HUES64 (cell line): ENCODE measurements around the gene XG.
"Not testable (repeated sequence)": the region's sequence is repeated elsewhere in the genome, so short reads cannot be mapped to it uniquely, and the experiment has no call there.

Experiments
- H3K27ac ChIP-seq: 2 replicates; pipeline ENCODE4 v1.7.0; 2013; ENCODE audit warnings: low read depth, low read length, inconsistent platforms
- H3K27me3 ChIP-seq: 2 replicates; pipeline ENCODE4 v1.6.1; 2013; ENCODE audit warnings: mild to moderate bottlenecking, low read length; ENCODE audit not compliant: insufficient read depth
- H3K36me3 ChIP-seq: 2 replicates; pipeline ENCODE4 v1.6.1; 2013; ENCODE audit warnings: mild to moderate bottlenecking, low read length; ENCODE audit not compliant: insufficient read depth
- H3K4me1 ChIP-seq: 2 replicates; pipeline ENCODE4 v1.6.1; 2013; ENCODE audit warnings: mild to moderate bottlenecking, low read length, moderate library complexity; ENCODE audit not compliant: insufficient read depth
- H3K4me3 ChIP-seq: 2 replicates; pipeline ENCODE4 v1.5.1; 2013; ENCODE audit warnings: mild to moderate bottlenecking, low read length, moderate library complexity
- H3K9ac ChIP-seq: 2 replicates; pipeline ENCODE4 v1.6.1; 2013; ENCODE audit warnings: mild to moderate bottlenecking, low read depth, low read length
- H3K9me3 ChIP-seq: 2 replicates; pipeline ENCODE4 v1.6.1; 2013; ENCODE audit warnings: low read depth, low read length; ENCODE audit not compliant: insufficient read depth
- WGBS: fragments of 150-250, 120-280 bp; methylation state at CpG from one replicate; pipeline ENCODE4 v1.1.7; 2013; ENCODE audit warnings: missing lambda C conversion rate; 5-methylcytosine and 5-hydroxymethylcytosine counted together

XG gene

DNA sequence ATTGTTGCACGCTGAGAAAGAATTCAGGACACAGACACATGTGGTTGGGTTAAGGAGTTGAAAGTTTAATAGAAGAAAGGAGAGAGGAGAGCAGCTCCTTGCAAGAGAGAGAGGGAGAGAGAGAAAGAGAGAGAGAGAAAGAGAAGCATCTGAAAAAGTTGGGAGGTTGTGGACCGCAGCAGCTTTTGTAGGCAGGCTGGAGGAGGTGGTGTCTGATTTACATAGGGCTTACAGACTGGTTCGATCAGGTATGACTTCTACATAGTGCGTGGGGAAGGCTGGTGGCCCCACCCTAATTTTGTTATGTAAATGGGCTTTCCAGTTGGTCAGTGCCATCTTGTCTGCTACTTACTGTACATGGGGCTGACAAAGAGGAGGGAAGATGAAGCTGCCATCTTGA lies 49.4 kb downstream of the XG start:
- Histone ChIP-seq H3K9me3 (no peaks in the 10 kb centered on the region), H3K4me1 (peaks cover 15% of the 10 kb centered on the region), H3K9ac (peak overlapping the region; percentile 71), H3K36me3 (no peaks in the 10 kb centered on the region), H3K27ac (peak overlapping the region; percentile 94), H3K4me3 (peak overlapping the region; percentile 49), H3K27me3 (no peaks in the 10 kb centered on the region)
- WGBS = 77% methylated on average over 4 of the region's 4 CpGs

- H3K4me1 ChIP-seq = peaks cover 15% of the 10 kb centered on the region
- H3K36me3 ChIP-seq, H3K4me3 ChIP-seq, H3K9me3 ChIP-seq, H3K27me3 ChIP-seq: not testable (repeated sequence)
- H3K27ac ChIP-seq = peak overlapping the region; percentile 67; the same call in 1 of the 2 replicates
- WGBS = 67% methylated on average over 14 of the region's 18 CpGs
- 0 out of 2 replicates have a peak overlapping the region, but pooled peaks have one; percentile 31 for H3K9ac ChIP-seq
These were observed 50.7 kb downstream of the XG start for GRCh38 chrX:2802376-2803090.

DNA sequence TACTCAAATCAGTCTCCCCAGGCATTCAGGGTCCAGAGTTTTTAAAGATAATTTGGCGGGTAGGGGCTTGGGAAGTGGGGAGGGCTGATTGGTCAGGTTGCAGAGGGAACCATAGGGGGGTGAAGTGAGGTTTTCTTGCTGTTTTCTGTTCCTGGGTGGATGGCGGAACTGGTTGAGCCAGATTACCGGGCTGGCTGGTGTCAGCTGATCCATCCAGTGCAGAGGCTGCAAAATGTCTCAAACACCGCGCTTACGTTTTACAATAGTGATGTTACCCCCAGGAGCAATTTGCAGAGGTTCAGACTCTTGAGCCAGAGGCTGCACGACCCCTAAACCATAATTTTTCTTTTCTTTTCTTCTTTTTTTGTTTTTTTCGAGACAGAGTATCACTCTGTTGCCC lies 51.6 kb downstream of the XG start:
- H3K27me3 ChIP-seq, H3K9ac ChIP-seq, H3K4me3 ChIP-seq, H3K36me3 ChIP-seq, H3K9me3 ChIP-seq: not testable (repeated sequence)
- Histone ChIP-seq H3K27ac (peak overlapping the region; percentile 90; the same call in 1 of the 2 replicates), H3K4me1 (peaks cover 15% of the 10 kb centered on the region)
- WGBS = 56% methylated on average over 7 of the region's 8 CpGs

DNA sequence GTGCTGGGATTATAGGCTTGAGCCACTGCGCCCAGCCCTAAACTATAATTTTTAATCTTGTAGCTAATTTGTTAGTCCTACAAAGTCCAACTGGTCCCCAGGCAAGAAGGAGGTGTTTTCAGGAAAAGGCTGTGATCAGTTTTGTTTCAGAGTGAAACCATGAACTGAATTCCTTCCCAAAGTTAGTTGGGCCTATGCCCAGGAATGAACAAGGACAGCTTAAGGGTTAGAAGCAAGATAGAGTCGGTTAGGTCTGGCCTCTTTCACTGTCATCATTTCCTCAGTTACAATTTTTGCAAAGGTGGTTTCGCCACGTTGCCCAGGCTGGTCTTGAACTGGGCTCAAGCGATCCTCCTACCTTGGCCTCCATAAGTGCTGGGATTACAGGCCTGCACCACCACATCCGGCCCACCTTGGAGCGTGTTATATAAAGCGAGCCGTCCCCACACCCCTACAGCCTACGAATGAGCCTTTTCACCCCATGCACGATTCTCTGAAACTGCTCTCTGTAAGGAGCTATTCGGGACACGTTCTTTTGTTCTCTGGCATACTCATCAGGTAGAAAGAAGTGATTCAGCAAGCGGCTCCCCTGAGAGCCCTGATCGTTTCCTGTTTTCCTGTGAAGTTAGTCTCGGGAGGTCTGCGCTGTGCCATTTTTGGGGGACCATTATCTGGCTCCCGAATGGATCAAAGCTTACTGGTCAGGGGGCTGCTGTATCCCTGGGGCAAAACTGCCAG lies 52.4 kb downstream of the XG start:
- H3K27me3 ChIP-seq, H3K4me3 ChIP-seq, H3K9me3 ChIP-seq, H3K36me3 ChIP-seq: not testable (repeated sequence)
- Histone ChIP-seq H3K27ac (peak overlapping the region; percentile 90; the same call in 1 of the 2 replicates), H3K4me1 (peaks cover 11% of the 10 kb centered on the region), H3K9ac (peak overlapping the region; percentile 58; the same call in 1 of the 2 replicates)
- WGBS = 33% methylated on average over 13 of the region's 18 CpGs

- H3K27me3 ChIP-seq, H3K9me3 ChIP-seq, H3K36me3 ChIP-seq, H3K4me3 ChIP-seq, H3K4me1 ChIP-seq: not testable (repeated sequence)
- Histone ChIP-seq H3K27ac (peak overlapping the region; percentile 90), H3K9ac (peak overlapping the region; percentile 60; the same call in 1 of the 2 replicates)
- WGBS = 16% methylated on average over 20 of the region's 20 CpGs
These were observed 53.0 kb downstream of the XG start for GRCh38 chrX:2804858-2805257.

DNA sequence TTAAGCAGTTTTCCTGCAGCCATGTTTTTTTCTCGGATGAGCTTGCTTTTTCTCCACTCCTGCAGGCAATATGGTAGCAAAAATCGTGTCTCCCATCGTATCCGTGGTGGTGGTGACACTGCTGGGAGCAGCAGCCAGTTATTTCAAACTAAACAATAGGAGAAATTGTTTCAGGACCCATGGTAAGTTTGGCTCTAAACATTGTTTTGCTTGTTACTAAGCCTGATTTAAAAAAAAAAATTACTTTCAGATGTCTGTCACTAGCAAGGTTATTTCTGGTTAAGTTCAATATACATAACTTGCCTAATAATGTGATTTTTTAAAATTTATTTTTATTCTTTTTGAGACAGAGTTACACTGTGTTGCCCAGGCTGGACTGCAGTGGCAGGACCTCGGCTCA lies 59.4 kb downstream of the XG start:
- H3K4me3 ChIP-seq = no peak overlapping the region
- no peaks in the 10 kb centered on the region for H3K4me1 ChIP-seq
- no peak overlapping the region for H3K9ac ChIP-seq
- H3K27ac ChIP-seq = no peak overlapping the region
- H3K9me3 ChIP-seq = no peaks in the 10 kb centered on the region
- no peaks in the 10 kb centered on the region for H3K27me3 ChIP-seq
- 89% methylated on average over 5 of the region's 5 CpGs for WGBS
- no peaks in the 10 kb centered on the region for H3K36me3 ChIP-seq

DNA sequence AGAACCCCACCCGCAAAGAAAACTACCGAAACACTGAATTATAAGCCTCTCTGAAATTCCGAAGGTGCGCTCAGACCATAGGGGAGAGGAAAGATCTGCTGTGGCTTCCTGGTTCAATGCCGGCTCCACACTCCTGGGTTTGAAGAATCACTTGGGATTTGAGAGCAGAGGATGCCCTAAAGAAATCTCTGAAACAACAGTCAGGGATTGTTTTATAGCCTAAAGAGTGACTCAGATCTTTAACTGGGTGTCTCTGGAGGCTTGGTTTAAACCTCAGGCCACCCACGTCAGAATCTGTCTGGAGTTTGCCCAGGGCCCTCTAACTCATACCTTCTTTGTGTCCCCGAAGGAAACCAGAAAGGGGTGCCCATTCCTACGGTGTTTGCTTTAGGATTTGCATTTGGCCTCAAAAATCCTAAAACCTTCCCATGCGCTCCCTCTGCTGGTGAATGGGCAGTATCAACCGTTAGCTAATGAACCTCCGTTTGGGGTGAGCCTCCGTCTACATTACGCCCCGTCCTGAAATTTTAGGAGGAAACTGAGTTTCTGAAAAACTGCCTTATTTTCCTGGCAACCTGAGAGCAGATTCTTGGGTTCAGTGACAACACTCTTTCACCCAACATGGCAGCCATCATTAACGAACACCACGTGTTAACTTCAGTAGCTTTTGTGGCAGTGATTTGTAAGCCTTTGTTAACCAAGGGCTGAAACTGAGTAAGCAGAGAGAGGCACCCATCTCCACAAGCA lies 60.5 kb downstream of the XG start:
- not testable (repeated sequence) for H3K4me1 ChIP-seq, H3K4me3 ChIP-seq, H3K36me3 ChIP-seq, H3K9me3 ChIP-seq, H3K9ac ChIP-seq, H3K27me3 ChIP-seq, H3K27ac ChIP-seq
- WGBS = 32% methylated on average over 14 of the region's 16 CpGs

DNA sequence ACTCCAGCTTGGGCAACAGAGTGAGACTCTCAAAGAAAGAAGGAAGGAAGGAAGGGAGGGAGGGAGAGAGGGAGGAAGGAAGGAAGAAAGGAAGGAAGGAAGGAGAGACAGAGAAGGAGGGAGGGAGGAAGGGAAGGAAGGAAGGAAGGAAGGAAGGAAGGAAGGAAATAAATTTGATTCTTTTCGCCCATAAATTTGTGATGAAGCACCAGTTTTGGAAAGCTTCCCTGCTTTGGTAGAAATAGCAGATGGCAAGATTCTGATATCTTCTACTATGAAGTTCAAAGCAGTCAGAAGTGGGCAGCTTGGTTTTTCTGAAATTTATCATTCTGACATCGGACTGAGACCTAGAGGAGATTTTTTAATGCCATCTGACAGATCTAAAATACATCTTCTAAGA lies 65.2 kb downstream of the XG start:
- no peaks in the 10 kb centered on the region for H3K4me1 ChIP-seq
- no peaks in the 10 kb centered on the region for H3K27me3 ChIP-seq
- H3K4me3 ChIP-seq = no peak overlapping the region
- H3K36me3 ChIP-seq = no peaks in the 10 kb centered on the region
- WGBS = 85% methylated on average over 1 of the region's 2 CpGs
- no peak overlapping the region for H3K9ac ChIP-seq
- H3K27ac ChIP-seq = no peak overlapping the region
- no peaks in the 10 kb centered on the region for H3K9me3 ChIP-seq

- no peak overlapping the region for H3K27ac ChIP-seq
- H3K4me3 ChIP-seq = no peak overlapping the region
- no peaks in the 10 kb centered on the region for H3K27me3 ChIP-seq
- H3K4me1 ChIP-seq = no peaks in the 10 kb centered on the region
- H3K36me3 ChIP-seq = no peaks in the 10 kb centered on the region
- WGBS = 89% methylated on average over 9 of the region's 9 CpGs
- no peaks in the 10 kb centered on the region for H3K9me3 ChIP-seq
- no peak overlapping the region for H3K9ac ChIP-seq
These were observed 67.7 kb downstream of the XG start for GRCh38 chrX:2819345-2820135.

DNA sequence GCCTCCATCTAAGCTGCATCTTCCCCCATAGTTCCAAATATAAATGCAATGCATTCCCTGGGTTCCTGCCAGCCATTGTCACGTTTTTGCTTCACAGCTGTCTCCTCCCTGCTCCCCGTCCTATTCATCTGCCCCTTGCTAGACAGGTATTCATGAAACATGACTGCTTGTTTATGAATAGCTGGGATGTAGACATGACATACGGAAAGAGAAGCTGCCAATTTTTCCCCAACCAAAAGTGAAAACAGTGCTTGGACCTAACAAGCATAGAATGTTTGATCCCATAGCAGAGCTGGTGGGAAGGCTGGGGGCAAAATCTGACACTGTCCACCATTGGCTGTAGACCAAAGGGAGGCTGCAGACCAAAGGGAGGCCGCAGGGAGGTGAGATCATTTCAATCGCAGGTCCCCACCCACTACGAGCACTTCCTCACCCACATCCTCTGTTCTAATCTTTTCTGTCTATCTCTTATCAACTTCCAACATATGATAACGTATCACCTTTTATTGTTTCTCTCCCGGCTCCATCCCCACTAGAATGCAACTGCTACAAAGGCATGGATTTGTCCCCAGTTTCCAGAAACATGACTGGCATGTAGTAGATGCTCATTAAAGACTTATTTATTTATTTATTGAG lies 68.4 kb downstream of the XG start:
- H3K9ac ChIP-seq = no peak overlapping the region
- WGBS = 85% methylated on average over 8 of the region's 8 CpGs
- H3K27me3 ChIP-seq = no peaks in the 10 kb centered on the region

More for the DNA sequence above, 68.4 kb downstream of the XG start:
- Histone ChIP-seq H3K27ac (no peak overlapping the region), H3K36me3 (no peaks in the 10 kb centered on the region), H3K4me1 (no peaks in the 10 kb centered on the region), H3K9me3 (no peaks in the 10 kb centered on the region), H3K4me3 (no peak overlapping the region)
